GM19463 (cell line): Measurements from ENCODE around the gene IST1.

Experiments used
- ATAC-seq: cut with Tn5 transposase; IDR thresholded peaks from one replicate; pipeline ENCODE4 v1.9.1; 2021; ENCODE audit warnings: mild to moderate bottlenecking, moderate library complexity; ENCODE audit not compliant: unreplicated experiment

IST1 gene

GRCh38 chr16:71916397-71916920, 21.1 kb downstream of the IST1 start:
- no peak for ATAC-seq

- ATAC-seq, result no peak
Observed at GRCh38 chr16:71917900-71918299, 22.6 kb downstream of the IST1 start.

- ATAC-seq, result peak; percentile 83
Observed at GRCh38 chr16:71919035-71919434, 23.7 kb downstream of the IST1 start.

GRCh38 chr16:71920658-71921057, 25.3 kb downstream of the IST1 start:
- ATAC-seq, result no peak

- ATAC-seq, result no peak
Observed at GRCh38 chr16:71923941-71924690, 28.8 kb downstream of the IST1 start.

- no peak for ATAC-seq
Observed at GRCh38 chr16:71924710-71925109, 29.4 kb downstream of the IST1 start.

GRCh38 chr16:71927383-71927782, 32.1 kb downstream of the IST1 start:
- no peak for ATAC-seq

- ATAC-seq, result no peak
Observed at GRCh38 chr16:71927787-71928186, 32.5 kb downstream of the IST1 start.

GRCh38 chr16:71929048-71929447, 33.7 kb downstream of the IST1 start:
- no peak for ATAC-seq

GRCh38 chr16:71930013-71930563, 34.8 kb downstream of the IST1 start:
- ATAC-seq, result no peak

GRCh38 chr16:71931001-71931400, 35.7 kb downstream of the IST1 start:
- no peak for ATAC-seq

GRCh38 chr16:71931599-71931998, 36.3 kb downstream of the IST1 start:
- ATAC-seq, result no peak

GRCh38 chr16:71933017-71933416, 37.7 kb downstream of the IST1 start:
- no peak for ATAC-seq

- no peak for ATAC-seq
Observed at GRCh38 chr16:71933913-71934695, 38.8 kb downstream of the IST1 start.

GRCh38 chr16:71937868-71938510, 42.7 kb downstream of the IST1 start:
- ATAC-seq, result no peak

- ATAC-seq, result no peak
Observed at GRCh38 chr16:71943887-71944286, 48.6 kb downstream of the IST1 start.

- no peak for ATAC-seq
Observed at GRCh38 chr16:71945616-71946015, 50.3 kb downstream of the IST1 start.

- ATAC-seq, result no peak
Observed at GRCh38 chr16:71952825-71953224, 57.5 kb downstream of the IST1 start.

- no peak for ATAC-seq
Observed at GRCh38 chr16:71954180-71954579, 58.8 kb downstream of the IST1 start.

GRCh38 chr16:71954699-71955195, 59.4 kb downstream of the IST1 start:
- ATAC-seq, result no peak

GRCh38 chr16:71956486-71956885, 61.2 kb downstream of the IST1 start:
- ATAC-seq, result no peak
